ENCODE measurements around the gene CATSPER2. TPM values are rescaled to one million over a fixed set of nuclear protein-coding genes. Genes with fewer than 3 reads are reported as not detected.
"Not testable (repeated sequence)": the region's sequence is repeated elsewhere in the genome, so short reads cannot be mapped to it uniquely, and the experiment has no call there.

CATSPER2 gene
- 1.8 and 5.0 TPM in 2 replicates for total RNA-seq

DNA sequence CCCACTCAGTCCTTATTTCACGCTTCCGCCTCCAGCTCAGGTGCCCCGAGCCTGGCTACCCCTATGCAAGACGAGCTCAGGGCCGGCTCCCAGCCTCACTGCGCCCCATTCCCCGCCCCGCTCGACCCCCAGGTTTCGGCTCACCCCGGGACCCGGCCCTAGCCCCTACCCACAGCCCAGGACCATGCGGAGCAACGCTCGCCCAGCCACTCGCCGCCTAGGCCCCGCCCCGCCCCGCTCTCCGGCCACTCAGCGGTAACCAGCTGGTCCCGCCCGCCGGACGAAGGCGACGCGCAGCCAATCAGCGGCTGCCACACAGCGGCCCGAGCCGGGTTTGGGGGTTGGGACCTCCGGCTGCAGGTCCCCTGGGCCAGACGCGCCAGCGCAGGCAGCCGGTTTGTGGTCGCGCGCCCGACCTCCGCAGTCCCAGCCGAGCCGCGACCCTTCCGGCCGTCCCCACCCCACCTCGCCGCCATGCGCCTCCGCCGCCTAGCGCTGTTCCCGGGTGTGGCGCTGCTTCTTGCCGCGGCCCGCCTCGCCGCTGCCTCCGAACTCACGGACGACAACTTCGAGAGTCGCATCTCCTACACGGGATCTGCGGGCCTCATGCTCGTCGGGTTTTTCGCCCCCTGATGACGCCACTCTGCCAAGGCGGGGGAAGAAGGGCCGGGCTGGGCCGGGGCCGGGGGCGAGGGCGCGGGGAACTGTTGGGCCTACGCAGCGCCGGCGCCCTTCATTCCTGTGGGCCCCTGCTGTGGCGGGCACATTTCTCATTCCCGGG, at the start of gene CATSPER2:
Gene CATSPER2, minus strand, starts transcription at position 196 of the 781 bp plus-strand sequence. CDS start 783 bp downstream, outside the sequence.
- TF ChIP-seq, protein P1, sequence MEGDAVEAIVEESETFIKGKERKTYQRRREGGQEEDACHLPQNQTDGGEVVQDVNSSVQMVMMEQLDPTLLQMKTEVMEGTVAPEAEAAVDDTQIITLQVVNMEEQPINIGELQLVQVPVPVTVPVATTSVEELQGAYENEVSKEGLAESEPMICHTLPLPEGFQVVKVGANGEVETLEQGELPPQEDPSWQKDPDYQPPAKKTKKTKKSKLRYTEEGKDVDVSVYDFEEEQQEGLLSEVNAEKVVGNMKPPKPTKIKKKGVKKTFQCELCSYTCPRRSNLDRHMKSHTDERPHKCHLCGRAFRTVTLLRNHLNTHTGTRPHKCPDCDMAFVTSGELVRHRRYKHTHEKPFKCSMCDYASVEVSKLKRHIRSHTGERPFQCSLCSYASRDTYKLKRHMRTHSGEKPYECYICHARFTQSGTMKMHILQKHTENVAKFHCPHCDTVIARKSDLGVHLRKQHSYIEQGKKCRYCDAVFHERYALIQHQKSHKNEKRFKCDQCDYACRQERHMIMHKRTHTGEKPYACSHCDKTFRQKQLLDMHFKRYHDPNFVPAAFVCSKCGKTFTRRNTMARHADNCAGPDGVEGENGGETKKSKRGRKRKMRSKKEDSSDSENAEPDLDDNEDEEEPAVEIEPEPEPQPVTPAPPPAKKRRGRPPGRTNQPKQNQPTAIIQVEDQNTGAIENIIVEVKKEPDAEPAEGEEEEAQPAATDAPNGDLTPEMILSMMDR (IDR thresholded peaks at IDR 0.05; ENCODE audit: insufficient read depth, low read length, poor library complexity, severe bottlenecking) = no peak
- Histone ChIP-seq H3K36me3 (ENCODE audit: control insufficient read depth, insufficient read depth, low read length) (no peaks in the 10 kb centered on the region), H3K27me3 (ENCODE audit: control insufficient read depth, insufficient read depth, low read length) (no peaks in the 10 kb centered on the region), H3K4me3 (ENCODE audit: low read depth, low read length) (peak within 1 kb of the TSS; percentile 18)
- no peak for DNase-seq (ENCODE audit: low read depth)

DNA sequence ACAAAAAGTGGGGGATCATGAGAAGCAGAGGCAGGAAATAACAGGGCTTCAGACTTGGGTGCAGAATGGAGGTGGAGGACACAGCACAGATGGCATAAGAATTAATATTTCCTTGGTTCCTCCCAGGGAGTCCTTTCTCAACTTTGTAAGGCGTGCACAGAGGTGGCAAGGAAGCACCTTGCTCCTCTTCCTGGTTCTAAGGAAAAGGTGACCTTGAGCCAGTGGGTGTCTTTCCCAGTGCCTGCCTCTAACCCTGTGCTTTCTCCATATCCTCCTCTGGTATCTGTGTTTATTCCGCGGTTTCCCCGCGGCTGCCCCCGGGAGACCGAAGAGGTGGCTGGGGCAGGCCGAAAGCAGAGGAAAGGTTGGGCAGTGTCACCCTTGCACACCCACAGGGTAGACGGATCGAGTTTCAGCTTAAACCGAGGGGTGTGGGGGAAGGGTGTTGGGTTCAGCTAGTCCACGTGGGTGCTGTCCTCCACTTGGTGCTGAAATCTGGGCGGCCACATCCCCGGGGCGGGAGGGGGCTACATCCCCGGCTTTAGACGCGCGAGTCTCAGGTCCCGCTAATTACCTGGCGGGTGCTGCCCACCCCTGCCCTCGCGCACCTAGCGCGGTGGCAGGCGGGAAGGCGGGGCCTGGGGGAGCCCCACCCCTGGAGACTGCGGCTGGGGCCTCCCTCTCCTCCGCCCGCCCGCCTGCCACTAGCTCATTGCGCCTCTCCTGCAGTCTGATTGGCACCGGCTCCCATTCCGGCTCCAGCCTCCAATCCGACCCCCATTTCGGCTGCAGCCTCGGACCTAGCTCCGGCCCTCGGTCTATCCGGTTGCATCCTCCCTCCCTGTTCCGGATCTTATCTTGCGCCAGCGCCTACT, 44.7 kb upstream of the CATSPER2 start, which contains the start of gene CKMT1A:
Gene CKMT1A, plus strand, starts transcription at position 712 of the 875 bp plus-strand sequence. CDS start 192 bp downstream, outside the sequence.
- DNase-seq (ENCODE audit: low read depth); H3K4me3 ChIP-seq (ENCODE audit: low read depth, low read length); H3K36me3 ChIP-seq (ENCODE audit: control insufficient read depth, insufficient read depth, low read length); H3K27me3 ChIP-seq (ENCODE audit: control insufficient read depth, insufficient read depth, low read length): not testable (repeated sequence)

DNA sequence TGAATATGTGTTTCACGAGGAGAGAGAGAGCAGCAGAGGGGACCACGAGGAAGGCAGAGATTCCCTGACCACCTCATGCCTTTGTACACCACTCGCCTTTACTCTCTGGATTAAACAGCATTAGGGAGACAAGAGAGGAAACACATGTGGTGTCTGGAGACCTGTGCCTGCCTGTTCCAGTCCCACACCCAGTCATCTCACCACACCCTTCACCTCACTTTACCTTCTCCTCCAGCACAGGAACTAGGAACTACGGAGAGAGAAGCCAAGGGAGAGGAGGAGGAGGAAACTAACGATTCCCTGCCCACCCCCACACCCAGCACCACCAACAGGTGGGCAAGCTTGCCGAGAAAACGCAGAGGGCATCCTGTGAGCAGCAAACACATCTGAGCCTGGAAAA, 44.0 kb upstream of the CATSPER2 start:
- not testable (repeated sequence) for H3K27me3 ChIP-seq (ENCODE audit: control insufficient read depth, insufficient read depth, low read length); H3K4me3 ChIP-seq (ENCODE audit: low read depth, low read length); H3K36me3 ChIP-seq (ENCODE audit: control insufficient read depth, insufficient read depth, low read length); DNase-seq (ENCODE audit: low read depth)

DNA sequence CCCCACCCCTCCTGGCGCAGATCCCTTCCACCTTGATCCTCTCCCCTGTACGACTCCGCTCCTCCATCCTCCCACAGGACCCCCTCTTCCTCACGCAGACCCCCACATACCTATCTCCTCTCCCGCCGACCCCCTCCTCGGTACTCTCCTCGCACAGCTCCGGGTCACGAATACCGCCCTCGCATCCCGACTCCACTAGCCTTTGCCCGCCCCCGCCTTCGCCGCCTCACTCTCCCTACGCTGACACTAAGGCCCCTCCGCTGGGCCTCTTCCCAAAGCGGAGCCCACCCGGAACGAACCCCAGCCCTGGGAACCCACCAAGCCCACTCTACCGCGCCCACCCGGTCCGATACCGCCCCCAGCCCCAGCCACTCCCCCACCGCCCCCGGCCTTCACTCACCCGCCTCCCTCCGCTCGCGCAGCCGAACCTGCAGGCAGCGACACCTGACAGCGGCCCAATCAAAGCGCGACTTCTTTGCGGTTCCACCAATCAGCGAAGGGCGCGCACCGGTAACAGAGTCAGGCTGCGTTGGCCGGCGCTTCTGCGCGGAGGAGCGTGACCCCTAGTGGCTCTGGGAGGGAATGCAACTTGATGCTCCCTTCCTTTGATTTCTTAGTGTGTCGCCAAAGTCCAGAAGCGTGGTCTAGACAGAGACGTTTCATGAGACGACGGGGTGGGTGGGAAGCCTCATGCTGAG, 41.1 kb upstream of the CATSPER2 start:
- not testable (repeated sequence) for H3K36me3 ChIP-seq (ENCODE audit: control insufficient read depth, insufficient read depth, low read length); DNase-seq (ENCODE audit: low read depth)

DNA sequence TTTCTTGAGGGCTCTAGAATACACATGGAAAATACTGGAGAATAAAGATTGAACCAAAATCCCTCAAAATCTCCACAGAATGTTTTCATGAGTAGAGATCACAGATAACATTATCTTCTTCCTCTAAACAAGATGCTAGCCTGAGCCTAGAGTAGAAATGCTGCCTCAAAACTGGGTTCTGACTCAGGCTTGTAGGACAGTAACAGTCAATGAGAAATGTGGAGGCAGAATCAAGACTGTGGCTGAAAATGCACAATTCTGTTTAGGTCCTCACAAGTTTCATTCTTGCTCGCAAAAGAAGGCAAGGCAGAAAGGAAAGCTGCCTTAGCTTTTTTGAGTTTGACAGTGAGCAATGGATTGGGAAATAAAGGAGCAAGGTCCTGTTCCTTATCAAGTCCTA, 25.5 kb upstream of the CATSPER2 start:
- not testable (repeated sequence) for H3K36me3 ChIP-seq (ENCODE audit: control insufficient read depth, insufficient read depth, low read length); H3K27me3 ChIP-seq (ENCODE audit: control insufficient read depth, insufficient read depth, low read length); DNase-seq (ENCODE audit: low read depth); H3K4me3 ChIP-seq (ENCODE audit: low read depth, low read length)

More for the DNA sequence above, 41.1 kb upstream of the CATSPER2 start:
- H3K27me3 ChIP-seq (ENCODE audit: control insufficient read depth, insufficient read depth, low read length); H3K4me3 ChIP-seq (ENCODE audit: low read depth, low read length): not testable (repeated sequence)

DNA sequence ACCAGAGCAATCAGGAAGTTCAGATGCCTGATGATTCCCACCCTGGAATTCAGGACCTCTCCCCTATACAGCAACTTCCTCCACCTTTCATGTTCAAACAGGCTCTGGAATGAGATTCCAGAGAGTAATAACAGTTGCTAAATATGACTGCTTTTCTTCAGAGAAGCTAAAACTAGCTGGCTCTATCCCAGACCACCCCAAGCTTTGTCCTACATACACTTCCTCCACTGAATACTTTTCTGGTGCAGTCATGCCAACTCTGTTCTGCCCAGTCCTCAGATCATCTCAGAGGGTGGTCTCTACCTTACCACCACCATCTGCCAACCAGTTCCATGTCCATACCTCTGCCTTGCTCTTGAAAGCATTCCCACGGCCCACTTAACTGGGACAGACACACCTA, 17.5 kb upstream of the CATSPER2 start:
- H3K36me3 ChIP-seq (ENCODE audit: control insufficient read depth, insufficient read depth, low read length); H3K27me3 ChIP-seq (ENCODE audit: control insufficient read depth, insufficient read depth, low read length); H3K4me3 ChIP-seq (ENCODE audit: low read depth, low read length); DNase-seq (ENCODE audit: low read depth): not testable (repeated sequence)

DNA sequence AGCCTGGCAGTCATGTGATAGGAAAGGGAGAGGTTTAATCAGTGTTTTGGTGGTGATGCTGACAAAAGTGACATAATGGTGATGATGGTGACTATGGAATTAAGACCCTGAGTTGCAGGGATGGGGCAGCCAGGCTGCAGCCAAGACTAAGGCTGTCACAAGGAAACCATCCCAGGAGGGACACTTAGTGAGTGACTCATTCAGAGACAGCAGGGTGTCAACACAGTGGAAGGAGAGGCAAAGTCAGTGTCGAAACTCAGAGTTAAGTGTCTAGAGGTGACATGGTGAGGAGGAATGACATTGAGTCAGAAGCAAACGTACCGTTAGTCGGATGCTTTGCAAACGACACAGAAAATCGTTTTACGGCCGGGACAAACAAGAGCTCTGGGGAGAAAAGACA, 14.7 kb upstream of the CATSPER2 start:
- H3K4me3 ChIP-seq (ENCODE audit: low read depth, low read length); H3K36me3 ChIP-seq (ENCODE audit: control insufficient read depth, insufficient read depth, low read length); H3K27me3 ChIP-seq (ENCODE audit: control insufficient read depth, insufficient read depth, low read length); DNase-seq (ENCODE audit: low read depth): not testable (repeated sequence)

DNA sequence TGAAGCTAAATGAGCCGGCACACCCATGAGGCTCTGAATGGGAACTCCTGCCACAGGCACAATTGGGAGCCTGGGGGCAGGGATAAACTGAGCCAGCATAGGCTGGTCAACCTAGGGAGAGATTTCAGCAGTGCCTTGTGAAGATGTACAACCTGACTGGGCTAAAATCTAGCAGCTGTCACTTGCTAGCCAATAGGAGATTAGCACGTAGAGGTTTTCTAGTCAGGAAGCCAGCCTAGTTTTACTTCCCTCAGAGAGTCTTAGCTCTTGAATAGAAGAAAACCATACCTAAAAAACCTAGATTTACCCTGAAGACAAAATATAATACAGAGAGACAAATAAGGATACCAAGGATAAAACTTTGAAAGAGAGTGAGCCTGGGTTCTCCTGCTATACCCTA, 13.6 kb upstream of the CATSPER2 start:
- H3K36me3 ChIP-seq (ENCODE audit: control insufficient read depth, insufficient read depth, low read length); H3K27me3 ChIP-seq (ENCODE audit: control insufficient read depth, insufficient read depth, low read length); DNase-seq (ENCODE audit: low read depth); H3K4me3 ChIP-seq (ENCODE audit: low read depth, low read length): not testable (repeated sequence)

DNA sequence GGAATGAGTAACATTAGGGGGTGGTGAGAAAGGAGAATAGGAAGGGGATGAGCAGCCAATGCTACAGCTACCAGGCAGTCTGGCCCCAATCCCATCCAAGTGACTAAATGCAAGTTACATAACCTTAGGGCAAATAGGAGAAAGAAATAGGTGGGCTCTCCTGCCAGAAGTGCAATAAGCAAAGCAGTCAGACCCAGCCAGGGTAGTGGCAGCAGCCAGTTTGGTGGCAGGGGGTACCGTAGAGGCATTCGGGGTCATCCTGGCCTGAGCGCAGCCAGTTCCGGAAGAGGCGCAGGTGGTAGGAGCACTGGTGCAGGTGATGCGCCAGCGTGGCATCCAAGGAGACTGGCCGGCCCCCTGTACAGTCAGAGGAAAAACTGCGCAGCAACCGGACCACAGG, 11.1 kb upstream of the CATSPER2 start:
- H3K4me3 ChIP-seq (ENCODE audit: low read depth, low read length); H3K27me3 ChIP-seq (ENCODE audit: control insufficient read depth, insufficient read depth, low read length); DNase-seq (ENCODE audit: low read depth); H3K36me3 ChIP-seq (ENCODE audit: control insufficient read depth, insufficient read depth, low read length): not testable (repeated sequence)

DNA sequence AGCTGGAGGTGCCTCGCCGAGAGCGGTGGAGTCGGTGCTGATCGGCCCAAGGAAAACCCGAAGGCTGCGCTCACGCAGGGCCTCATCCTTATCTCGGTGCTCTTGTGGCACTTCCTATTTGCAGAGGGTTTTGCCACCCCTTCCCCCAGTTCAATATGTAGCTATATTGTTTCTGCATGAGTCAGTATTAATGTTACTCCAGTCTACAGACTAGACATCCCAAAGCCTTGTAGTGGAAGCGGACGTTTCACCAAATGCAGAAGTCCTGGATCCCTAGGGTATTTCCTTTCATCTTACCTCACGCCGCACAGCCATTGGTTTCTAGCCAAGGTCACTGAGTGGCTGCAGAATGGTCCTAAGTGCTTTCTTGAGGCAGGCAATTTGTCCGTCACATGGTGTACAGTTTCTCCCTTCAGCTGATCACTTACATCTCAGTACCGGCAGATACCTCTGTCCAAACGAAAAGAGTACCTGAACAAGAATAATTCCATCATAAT, 834 bp upstream of the CATSPER2 start:
- not testable (repeated sequence) for H3K36me3 ChIP-seq (ENCODE audit: control insufficient read depth, insufficient read depth, low read length); DNase-seq (ENCODE audit: low read depth); H3K27me3 ChIP-seq (ENCODE audit: control insufficient read depth, insufficient read depth, low read length)
- peak overlapping the region; percentile 18 for H3K4me3 ChIP-seq (ENCODE audit: low read depth, low read length)

DNA sequence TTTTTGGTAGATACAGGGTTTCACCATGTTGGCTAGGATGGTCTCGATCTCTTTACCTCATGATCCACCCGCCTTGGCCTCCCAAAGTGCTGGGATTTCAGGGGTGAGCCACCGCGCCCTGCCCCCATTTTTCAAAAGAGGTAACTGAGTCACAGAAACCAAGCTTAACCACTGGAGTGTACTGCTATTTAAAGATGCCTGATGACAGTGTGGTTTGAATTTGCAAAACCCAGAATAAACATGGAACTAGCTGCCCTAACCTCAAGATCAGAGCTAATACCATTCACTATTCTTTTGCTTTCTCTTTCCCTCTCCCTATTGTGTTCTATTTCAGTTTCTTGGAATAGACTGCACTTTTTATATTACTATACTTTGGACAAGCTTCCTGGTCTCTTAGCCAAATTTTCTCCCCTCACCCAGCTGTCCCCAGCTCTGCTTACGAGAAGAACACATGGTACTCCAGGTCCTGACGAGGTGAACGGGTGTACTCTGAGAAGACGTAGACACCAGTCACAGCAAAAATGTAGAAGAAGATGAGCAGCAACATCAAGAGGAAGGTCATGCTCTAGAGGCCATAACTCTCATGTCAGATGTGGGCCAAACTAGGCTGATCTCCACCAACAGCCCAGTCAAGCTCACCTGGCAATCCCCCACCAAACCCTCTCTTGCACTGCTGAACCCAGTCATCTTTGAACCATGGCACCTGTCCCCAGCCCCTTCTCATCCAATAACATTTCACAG, 10.0 kb downstream of the CATSPER2 start:
- not testable (repeated sequence) for H3K4me3 ChIP-seq (ENCODE audit: low read depth, low read length); H3K36me3 ChIP-seq (ENCODE audit: control insufficient read depth, insufficient read depth, low read length); H3K27me3 ChIP-seq (ENCODE audit: control insufficient read depth, insufficient read depth, low read length); DNase-seq (ENCODE audit: low read depth)

DNA sequence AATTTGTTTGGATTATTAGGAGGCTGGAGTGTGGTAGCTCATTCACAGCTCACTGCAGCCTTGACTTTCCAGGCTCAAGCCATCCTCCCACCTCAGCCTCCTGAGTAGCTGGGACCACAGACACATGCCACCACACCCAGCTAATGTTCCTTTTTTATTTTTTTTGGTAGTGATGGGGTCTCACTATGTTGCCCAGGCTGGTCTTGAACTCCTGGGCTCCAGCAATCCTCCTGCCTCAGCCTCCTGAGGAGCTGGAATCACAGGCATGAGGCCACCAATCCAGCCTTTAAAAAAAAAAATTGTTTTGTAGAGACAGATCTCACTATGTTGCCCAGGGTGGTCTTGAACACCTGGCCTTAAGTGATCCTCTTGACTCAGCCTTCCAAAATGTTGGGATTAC, 21.7 kb downstream of the CATSPER2 start:
- not testable (repeated sequence) for H3K36me3 ChIP-seq (ENCODE audit: control insufficient read depth, insufficient read depth, low read length); DNase-seq (ENCODE audit: low read depth); H3K27me3 ChIP-seq (ENCODE audit: control insufficient read depth, insufficient read depth, low read length); H3K4me3 ChIP-seq (ENCODE audit: low read depth, low read length)

Measured in kidney epithelial cell (primary cell).